T-helper 2 cell treated with Interferon-gamma antibody and Interleukin-4, amounts not matched to agents 100 ng/mL and 5 ng/mL, for 36 hours (primary cell): ENCODE measurements around the gene PKNOX2. TPM values are rescaled to one million over a fixed set of nuclear protein-coding genes. Genes with fewer than 3 reads are reported as not detected.

Experiments used
- intact Hi-C: fragments of 100-400 bp; cut with micrococcal nuclease; formaldehyde crosslinking; loops from one replicate; pipeline ENCODE4 v1.15.1; 2023
- total RNA-seq: library from RNA; stranded (reverse); gene quantifications from 2 replicates; pipeline ENCODE4 v1.2.3, GENCODE V29; 2022

PKNOX2 gene
- total RNA-seq, 1 donor from 2014 or later = not detected

- intact Hi-C loops = no loop called here
Measured at GRCh38 chr11:125463590-125464269, 299.2 kb downstream of the PKNOX2 start.

DNA sequence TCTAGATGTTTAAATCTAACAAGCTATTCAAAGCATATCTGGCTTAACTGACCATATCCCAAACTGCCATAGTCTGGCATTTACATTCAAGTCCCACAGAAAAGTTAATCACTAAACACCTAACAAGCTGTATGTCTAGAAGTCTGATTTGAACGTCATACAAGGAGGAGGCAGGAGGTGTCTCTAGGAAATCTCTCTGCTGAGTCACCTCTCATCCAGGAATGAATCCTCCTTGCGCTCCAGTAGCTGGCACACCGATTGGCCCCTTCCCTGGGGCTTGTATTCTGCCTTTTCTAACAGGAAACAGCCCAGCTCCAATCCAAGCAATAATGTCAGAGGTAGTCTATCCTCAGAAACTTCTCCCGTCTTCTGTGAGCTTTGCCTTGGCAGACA, 299.7 kb downstream of the PKNOX2 start:
- intact Hi-C loops = no loop called here

- intact Hi-C loops = no loop called here
Measured at GRCh38 chr11:125464666-125465065, 300.1 kb downstream of the PKNOX2 start.

- intact Hi-C loops = no loop called here
Measured at GRCh38 chr11:125465255-125465654, 300.7 kb downstream of the PKNOX2 start.

DNA sequence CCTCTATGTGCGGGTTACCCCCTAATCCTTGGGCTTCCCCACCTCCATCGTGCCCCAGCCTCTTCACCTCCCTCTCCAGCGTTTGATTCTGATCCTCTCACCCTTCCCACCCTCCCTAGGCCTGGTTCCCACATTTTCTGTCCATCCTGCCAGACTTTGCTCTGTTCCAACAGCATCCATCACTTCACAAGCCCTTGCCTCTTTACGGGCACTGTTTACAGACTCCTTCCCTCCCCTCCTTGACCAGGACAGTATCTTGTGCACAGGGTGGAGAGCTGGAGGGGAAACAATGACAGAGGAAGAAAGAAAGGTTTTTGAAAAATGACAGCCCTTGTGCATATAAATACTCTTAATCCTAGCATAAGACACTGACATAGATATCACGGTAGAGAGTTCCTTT, 301.1 kb downstream of the PKNOX2 start:
- intact Hi-C loops = no loop called here

- intact Hi-C loops = no loop called here
Measured at GRCh38 chr11:125468025-125468424, 303.5 kb downstream of the PKNOX2 start.

DNA sequence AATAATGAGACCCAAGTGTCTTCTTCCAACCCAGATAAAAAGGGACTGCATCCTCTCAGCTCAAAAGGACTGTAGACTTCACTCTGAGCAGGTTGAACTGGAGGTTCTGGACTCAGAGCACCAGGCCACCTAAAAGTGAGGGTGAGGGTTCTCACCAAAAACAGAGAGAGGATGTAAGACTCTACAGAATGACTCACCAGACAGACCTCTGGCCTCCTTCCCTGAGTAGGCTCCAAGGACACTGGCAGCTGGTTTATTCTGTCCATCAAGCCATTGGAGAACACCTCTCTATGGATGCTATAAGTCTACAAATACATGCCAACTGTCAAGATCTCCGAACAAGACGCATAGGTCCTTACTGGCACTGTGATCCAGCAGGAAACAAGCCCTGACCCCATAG, 304.3 kb downstream of the PKNOX2 start:
- intact Hi-C loops = no loop called here

DNA sequence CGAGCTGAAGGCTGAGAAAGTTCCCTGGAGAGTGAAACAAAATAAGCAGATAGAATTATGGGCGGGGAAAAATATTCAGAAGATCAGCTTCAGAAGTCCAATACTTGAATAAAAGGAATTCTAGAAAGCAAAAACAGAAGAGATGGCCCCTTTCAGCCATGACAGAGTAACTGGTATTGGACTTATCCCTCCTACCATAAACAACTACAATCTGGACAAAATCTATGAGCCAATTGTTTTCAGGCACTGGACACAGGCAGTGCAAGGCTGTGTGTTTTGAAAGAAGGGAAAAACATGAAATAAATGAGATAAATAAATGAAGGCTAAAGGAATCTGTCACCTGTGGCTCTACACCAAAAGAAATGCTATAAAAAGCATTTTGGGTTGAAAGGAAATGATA, 305.8 kb downstream of the PKNOX2 start:
- intact Hi-C loops = no loop called here

GRCh38 chr11:125476721-125477120, 312.2 kb downstream of the PKNOX2 start:
- intact Hi-C loops = no loop called here

GRCh38 chr11:125479137-125479536, 314.6 kb downstream of the PKNOX2 start:
- intact Hi-C loops = no loop called here

DNA sequence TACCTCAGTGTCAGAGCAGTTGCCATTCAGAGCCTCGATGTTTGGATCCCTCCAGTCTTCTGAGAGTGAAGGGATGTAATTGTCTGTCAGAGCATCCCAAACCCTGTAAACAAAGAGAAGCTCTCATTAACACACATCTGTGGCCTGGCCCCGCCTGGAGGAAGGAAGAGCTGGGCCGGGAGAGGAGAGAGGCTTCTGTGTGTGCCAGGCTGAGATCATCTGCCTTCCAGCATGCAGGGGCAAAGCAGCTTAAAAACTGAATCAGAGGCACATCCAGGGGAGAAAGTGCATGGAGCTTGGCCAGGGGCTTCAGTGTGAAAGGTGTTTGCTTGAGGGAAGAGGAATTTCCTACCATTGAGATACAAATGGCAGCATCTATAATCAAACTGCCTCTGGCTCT, 317.0 kb downstream of the PKNOX2 start:
- intact Hi-C loops = no loop called here

Other genes with a start within 250 kb of the PKNOX2 start
- not detected in 2 replicates for gene HEPN1, start 245.5 kb upstream of the PKNOX2 start, total RNA-seq
- not detected in 2 replicates for gene HEPACAM, start 228.7 kb upstream of the PKNOX2 start, total RNA-seq
- gene CCDC15, start 210.5 kb upstream of the PKNOX2 start, total RNA-seq = 9.3 and 9.5 TPM in 2 replicates
- gene SLC37A2, start 101.4 kb upstream of the PKNOX2 start, total RNA-seq = 0.66 and 1.4 TPM in 2 replicates
- 17.5 and 18.3 TPM in 2 replicates for gene TMEM218, start 53.1 kb upstream of the PKNOX2 start, total RNA-seq